Suppressor macrophage treated with lipopolysaccharide for 4 hours (primary cell): ENCODE data around the gene DRC3.

Source experiments
- DNase-seq: peaks from one replicate; pipeline ENCODE4 v3.0.0-alpha.2; 2020

The DRC3 gene

DNA sequence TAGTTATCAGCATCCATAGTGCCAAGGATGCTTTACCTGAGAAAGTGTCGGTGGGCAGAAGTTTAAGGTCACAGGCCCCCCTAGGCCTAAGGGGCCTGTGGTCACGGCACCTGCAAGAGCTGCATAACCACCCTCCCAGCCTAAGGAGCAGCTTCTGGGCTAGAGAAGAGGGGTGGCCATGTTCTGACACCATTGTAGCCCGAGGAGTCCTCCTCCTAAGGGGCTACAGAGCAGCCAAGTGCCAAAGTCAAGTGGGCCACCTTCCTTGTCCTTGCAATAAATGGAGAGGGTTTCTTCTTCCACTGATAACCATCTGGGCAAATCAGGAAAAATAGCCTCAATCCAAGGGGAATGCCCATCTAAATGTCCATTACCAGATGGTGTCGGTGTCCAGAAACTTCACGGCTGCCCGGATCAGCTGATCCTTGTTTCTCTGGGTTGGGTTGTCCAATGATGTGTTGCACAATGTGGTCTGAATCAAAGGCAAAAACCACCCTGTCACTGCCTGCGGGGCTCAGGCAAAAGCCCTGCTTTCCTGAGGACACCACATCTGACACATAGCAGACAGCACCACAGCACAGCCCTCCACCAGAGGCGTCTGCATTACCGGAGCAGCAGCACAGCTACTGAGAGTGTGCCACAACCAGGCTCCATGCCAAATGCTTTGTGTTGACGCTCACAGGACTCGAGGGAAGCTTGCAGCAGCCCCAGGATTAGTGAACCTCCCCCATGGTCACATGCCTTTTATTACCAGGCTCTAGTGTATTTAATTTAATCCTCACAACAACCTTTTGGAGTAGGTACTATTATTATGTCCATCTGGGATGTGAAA is 53.5 kb downstream of the DRC3 start:
- DNase-seq, result peak; percentile 90

DNA sequence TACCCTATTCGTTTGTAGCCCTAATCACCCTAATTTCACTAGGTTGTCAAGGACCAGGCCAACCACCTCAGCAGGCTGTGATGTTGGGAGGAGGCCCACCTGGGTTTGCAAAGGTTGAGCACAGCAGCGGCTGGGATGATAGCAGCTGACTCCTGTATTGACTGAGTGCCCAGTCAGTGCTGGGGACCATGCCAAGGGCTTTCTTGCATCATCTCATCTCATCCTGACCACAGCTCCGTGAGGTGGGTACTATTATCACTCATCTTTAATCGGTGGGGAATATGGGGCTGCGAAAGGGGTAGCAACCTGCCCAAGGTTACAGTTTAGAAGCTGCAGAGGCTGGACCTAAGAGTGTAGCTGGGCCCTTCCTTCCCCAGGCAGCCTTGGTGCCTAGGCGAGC is 54.6 kb downstream of the DRC3 start:
- DNase-seq, result no peak

- no peak for DNase-seq
Observed at GRCh38 chr17:18028114-18028951, 55.7 kb downstream of the DRC3 start.

DNA sequence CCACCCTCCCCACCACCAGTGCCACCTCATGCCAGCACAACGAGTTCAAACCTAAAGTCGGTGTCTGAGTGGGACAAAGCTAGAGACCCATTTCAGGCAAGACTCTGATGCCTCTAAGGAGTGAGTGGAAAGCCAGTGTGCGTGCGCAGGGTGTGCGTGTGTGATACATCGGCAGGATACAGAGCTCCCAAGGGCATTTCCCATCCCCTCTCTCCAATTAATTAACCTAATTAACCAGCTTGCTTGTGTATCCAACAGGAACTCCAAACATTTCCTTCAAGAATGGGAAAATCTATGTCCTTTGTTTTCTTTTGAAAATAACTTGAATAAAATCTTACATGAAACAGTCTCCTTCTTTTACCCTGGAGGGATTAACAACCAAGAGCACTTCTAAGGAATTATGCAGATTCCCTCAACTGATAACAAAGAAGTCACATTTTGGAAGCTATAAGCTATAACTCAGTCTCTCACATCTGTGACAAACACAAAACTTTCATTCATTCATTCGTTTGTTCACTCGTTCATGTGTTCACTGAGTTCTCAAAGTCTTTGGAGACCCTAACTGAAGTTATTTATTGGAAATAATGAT is 56.4 kb downstream of the DRC3 start:
- no peak for DNase-seq

GRCh38 chr17:18031955-18032354 is 59.3 kb downstream of the DRC3 start:
- DNase-seq, result peak; percentile 27

DNA sequence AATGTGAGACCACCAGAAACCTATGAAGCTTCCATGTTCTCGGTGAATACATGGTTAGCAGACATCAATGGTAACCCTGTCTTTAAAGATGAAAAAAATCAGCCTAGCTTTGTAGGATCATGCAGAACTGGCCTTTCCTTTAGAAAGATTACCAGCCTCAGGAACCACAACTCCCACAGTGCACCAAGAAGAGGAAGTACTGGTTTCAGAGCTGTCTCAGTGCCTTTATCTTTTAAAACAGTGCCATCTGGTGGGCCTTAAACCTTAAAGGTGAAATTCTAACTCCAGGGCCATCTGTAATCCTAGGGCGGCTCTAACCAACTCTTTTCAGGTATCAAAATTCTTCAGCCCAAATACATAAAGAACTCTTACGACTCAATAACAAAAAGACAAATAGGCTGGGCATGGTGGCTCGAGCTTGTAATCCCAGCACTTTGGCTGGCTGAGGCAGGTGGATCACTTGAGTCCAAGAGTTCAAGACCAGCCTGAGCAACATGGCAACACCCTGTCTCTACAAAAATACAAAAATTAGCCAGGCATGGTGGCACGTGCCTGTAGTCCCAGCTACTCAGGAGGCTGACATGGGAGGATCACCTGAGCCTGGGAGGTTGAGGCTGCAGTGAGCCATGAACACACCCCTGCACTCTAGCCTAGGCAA is 60.9 kb downstream of the DRC3 start:
- DNase-seq, result peak; percentile 93

DNA sequence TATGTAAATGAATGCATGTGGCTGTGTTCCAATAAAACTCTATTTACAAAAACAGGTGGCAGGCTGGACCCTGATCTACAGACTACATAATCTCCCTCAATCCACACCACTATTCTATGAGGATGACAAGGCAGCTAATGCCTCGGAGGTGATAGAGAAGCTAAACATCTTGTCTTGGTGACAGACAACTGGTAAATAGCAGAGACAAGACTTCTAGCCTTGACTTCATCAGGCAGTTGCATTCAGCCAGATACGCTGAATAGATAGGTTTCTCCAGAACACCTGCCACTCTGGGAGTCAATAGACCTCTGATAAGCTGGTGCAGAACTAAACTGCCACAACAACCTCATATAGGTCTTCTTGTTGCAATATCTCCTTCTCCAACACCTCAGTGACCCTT is 63.0 kb downstream of the DRC3 start:
- no peak for DNase-seq

- peak; percentile 57 for DNase-seq
Observed at GRCh38 chr17:18037486-18037885, 64.8 kb downstream of the DRC3 start.

DNA sequence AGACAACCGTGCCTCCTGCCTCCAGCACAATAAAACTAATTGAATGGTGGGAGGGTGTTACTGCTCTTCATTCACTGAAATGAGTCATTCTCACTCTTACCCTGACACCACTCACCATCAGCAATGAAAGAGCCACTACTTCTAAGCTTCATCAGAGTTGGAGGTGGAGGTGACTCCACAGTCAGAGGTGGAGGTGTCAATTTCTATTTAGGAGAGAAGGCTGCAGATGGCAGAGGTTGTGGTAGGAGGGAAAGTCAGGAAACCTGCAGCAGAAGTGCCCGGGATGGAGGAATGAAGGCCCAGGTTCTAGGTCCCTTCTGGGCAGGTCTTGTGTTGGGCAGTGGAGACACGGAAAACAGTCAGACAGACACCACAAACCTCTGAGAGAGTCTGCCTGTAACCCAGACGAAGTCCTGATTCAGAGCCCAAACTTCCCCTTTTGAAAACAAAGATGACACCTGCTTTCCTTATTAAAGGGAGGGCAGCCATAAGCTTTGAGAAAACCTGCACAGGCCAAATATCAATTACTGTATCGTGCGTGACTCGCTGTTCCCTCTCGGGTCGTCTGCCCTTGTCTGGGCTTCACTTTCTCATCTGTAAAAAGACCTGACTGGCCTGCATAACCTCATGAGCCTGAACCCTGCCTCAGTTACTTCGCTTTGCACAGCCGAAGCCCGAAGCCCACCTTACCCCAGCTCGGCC is 65.6 kb downstream of the DRC3 start:
- DNase-seq, result peak; percentile 59

- DNase-seq, result peak; percentile 100
Observed at GRCh38 chr17:18038861-18039534, 66.3 kb downstream of the DRC3 start, which contains the start of the genes ATPAF2 and GID4. TSS of gene ATPAF2 (minus strand) at chr17:18039168. CDS start at chr17:18039013, 155 bp downstream. TSS of gene GID4 (plus strand) at chr17:18039408. CDS start at chr17:18039465, 57 bp downstream.

DNA sequence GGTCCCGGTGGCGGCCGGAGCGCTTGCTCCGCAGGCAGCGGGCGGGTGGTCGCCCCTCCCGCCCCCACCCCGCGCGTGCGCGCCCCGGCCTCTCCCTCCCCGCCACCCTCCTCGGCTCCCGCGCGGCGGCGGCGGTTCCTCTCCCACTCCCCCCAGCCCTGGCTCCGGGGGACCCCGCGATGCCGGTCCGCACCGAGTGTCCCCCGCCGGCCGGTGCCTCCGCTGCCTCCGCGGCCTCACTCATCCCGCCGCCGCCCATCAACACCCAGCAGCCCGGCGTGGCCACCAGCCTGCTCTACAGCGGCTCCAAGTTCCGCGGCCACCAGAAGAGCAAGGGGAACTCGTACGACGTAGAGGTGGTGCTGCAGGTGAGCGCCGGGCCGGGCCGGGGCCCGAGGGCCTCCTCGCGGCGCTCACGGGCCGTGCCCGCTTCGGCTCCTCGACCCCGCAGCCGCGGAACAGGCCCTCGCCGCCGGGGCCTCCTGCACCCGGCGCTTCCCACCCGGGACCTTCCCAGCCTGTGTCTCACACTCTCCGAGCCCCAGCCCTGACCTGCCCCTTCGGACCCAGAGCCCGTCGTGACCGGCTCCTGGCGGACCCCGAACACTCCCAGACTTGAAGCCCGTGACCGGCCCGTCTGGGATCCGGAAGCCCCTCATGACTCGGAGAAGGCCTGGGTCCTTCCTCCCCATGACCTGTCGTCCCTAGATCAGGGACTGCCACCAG is 67.0 kb downstream of the DRC3 start:
- DNase-seq, result peak; percentile 29

DNA sequence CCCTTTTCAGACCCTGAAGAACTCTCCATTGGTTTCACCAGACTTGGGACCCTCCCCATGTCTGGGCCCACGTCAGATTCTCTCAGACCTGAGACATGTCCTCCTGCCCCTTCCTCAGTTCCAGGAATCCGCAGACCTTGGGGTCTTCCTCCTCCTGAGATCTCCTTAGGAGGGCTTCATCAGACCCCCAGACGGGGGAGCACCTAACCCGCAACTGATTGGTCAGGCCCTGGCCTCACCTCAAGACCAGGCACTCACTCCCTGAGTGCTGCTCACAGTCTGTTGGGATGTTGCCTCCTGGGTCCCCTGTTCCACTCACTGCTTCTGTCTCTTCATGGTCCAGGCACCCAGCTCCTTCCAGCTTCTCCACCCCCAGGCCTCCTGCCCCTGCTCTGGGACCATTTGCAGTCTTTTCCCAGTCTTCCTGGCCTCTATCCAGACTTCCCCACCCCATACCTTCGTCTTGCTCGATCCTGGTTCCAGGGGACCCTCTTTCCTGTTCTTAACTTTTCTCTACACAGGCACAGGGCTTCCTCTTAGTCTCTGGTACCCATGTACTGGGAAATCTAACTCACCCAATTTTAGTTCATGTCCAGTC is 67.7 kb downstream of the DRC3 start:
- DNase-seq, result no peak

DNA sequence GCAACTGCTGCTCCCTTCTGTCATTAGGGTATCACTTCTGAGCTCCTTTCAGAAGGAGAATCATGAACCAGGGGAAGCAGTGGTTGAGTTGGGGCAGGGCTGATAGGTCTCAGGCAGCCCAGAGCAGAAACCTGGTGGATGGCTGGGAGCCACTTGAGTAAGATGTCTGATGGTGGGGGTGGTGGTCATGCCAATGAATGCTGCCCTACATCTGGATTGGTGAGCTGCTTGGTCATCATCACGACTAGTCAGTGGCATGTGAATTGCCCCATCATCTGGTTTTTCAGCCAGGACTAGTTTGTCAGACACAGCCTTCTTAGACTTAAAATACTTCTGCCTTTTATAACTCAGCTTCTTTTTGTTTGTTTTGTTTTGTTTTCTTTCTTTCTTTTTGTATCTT is 69.1 kb downstream of the DRC3 start:
- DNase-seq, result peak; percentile 70

- DNase-seq, result no peak
Observed at GRCh38 chr17:18042983-18043382, 70.3 kb downstream of the DRC3 start.

DNA sequence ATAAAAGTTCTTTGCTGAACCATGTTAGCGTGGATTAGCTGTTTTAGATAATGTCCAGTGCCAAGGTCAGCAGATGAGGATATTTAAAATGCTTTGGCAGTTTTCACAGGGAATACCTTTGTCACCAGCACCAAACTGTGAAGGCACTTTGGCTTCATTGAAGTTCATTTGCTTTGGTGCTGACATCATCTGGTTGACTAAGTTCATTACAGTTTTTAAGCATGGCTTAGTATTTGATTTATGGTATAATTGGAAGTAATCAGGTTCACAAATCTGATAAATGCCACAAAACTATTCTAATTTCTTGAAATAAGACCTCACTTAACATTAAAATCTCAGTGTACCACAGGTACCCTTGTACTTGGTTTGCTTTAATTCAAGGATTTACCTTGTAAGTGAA is 70.8 kb downstream of the DRC3 start:
- peak; percentile 6 for DNase-seq

GRCh38 chr17:18044609-18045008 is 71.9 kb downstream of the DRC3 start:
- DNase-seq, result no peak

DNA sequence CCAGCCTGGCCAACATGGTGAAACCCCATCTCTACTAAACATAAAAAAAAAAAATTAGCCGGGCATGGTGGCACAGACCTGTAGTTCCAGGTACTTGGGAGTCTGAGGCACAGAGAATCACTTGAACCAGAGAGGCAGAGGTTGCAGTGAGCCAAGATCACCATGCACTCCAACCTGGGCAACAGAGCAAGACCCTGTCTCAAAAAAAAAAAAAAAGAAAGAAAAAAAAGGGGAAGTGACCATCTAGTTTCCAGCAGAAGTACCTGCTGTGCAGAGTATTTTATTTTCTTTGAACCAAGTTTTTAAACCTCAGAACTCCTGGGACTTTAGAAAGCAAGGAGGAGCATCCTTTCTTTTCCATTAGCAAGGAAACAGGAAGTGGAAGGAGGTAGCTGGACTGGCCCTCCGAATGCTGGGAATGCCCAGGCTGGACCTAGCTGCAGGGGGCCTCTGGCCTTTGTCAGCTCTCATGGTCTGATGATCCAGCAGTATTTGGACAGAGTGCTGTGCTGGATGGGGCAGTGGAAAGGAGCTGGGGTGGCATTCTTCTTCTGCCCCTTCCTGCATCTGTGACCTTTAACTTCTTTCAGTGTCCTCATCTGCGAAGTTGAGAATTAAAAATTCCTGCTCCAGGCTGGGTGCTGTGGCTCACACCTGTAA is 73.2 kb downstream of the DRC3 start:
- DNase-seq, result no peak

- no peak for DNase-seq
Observed at GRCh38 chr17:18055597-18055996, 82.9 kb downstream of the DRC3 start.

GRCh38 chr17:18056214-18056613 is 83.6 kb downstream of the DRC3 start:
- DNase-seq, result no peak

DNA sequence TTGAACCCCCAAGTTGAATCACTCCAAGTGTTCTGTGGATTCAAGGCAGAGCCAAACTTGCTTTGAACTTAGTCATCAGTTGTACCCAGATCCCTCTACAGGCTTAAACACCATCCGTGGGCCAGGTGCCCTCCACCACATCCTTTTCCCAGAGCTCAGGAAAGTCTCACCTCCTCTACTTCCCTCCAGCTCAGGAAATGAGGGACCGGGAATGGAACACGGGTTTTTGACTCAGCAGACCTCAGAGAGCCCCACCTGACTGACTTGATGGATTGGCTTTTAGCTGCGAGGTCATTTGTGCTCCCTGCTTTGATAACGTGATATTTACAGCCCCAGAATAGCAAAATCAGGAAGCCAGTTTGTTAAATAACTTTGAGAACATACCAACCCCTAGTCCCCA is 86.6 kb downstream of the DRC3 start:
- DNase-seq, result no peak
